HepG2 (cell line): ENCODE data around the gene LCA5. TPM values are rescaled to one million over a fixed set of nuclear protein-coding genes. Genes with fewer than 3 reads are reported as not detected.
A peak's percentile ranks its signal among the peaks of the same experiment; 100 is the strongest.

Experiments used
- CENPT ChIP-seq: sonication (generic); formaldehyde crosslinking; IDR thresholded peaks from 2 replicates; pipeline ENCODE4 v1.8.0; 2022; ENCODE audit warnings: low read depth, mild to moderate bottlenecking, moderate library complexity, missing genetic modification reagents
- CSRNP2 ChIP-seq: sonication (generic); formaldehyde crosslinking; conservative IDR thresholded peaks from 2 replicates; pipeline ENCODE4 v1.8.0; 2022; ENCODE audit warnings: low read depth, missing genetic modification reagents
- DPF2 ChIP-seq: sonication (generic); formaldehyde crosslinking; IDR thresholded peaks from 2 replicates; pipeline ENCODE4 v1.4.0; 2020; ENCODE audit warnings: mild to moderate bottlenecking, low read depth, missing genetic modification reagents, borderline replicate concordance
- HNRNPL ChIP-seq: fragments of 200-400 bp; formaldehyde crosslinking; IDR thresholded peaks from 2 replicates; pipeline ENCODE4 v1.6.1; 2017; ENCODE audit warnings: mild to moderate bottlenecking, low read depth, low read length
- ISX ChIP-seq: sonication (generic); formaldehyde crosslinking; conservative IDR thresholded peaks from 2 replicates; pipeline ENCODE4 v1.5.0; 2020; ENCODE audit warnings: missing genetic modification reagents
- KDM4B ChIP-seq: sonication (generic); formaldehyde crosslinking; IDR thresholded peaks from 2 replicates; pipeline ENCODE4 v1.4.0; 2020; ENCODE audit warnings: missing genetic modification reagents
- MATR3 ChIP-seq: sonication (generic); formaldehyde crosslinking; IDR thresholded peaks from 2 replicates; pipeline ENCODE4 v1.4.0; 2020; ENCODE audit warnings: missing genetic modification reagents
- MEIS1 ChIP-seq: sonication (generic); formaldehyde crosslinking; IDR thresholded peaks from 2 replicates; pipeline ENCODE4 v1.9.0; 2021; ENCODE audit warnings: mild to moderate bottlenecking, missing genetic modification reagents, moderate library complexity, borderline replicate concordance
- MTA3 ChIP-seq: sonication (generic); formaldehyde crosslinking; IDR thresholded peaks from 2 replicates; pipeline ENCODE4 v1.4.0; 2020; ENCODE audit warnings: missing genetic modification reagents
- NR0B2 ChIP-seq: sonication (generic); formaldehyde crosslinking; IDR thresholded peaks from 2 replicates; pipeline ENCODE4 v1.4.0; 2020; ENCODE audit warnings: mild to moderate bottlenecking, missing genetic modification reagents
- NR1H2 ChIP-seq: sonication (generic); formaldehyde crosslinking; IDR thresholded peaks from 2 replicates; pipeline ENCODE4 v1.8.1; 2022; ENCODE audit warnings: low read depth, missing genetic modification reagents, borderline replicate concordance
- PAXIP1 ChIP-seq: sonication (generic); formaldehyde crosslinking; conservative IDR thresholded peaks from 2 replicates; pipeline ENCODE4 v1.4.0; 2020; ENCODE audit warnings: mild to moderate bottlenecking, missing genetic modification reagents, moderate library complexity
- RNF2 ChIP-seq: fragments of 450-650 bp; conservative IDR thresholded peaks from 2 replicates; pipeline ENCODE4 v1.6.1; 2016; ENCODE audit warnings: low read depth
- SATB2 ChIP-seq: sonication (generic); formaldehyde crosslinking; IDR thresholded peaks from 2 replicates; pipeline ENCODE4 v1.5.0; 2020; ENCODE audit warnings: missing genetic modification reagents
- ZNF20 ChIP-seq: sonication (generic); formaldehyde crosslinking; IDR thresholded peaks from 2 replicates; pipeline ENCODE4 v1.4.0; 2020; ENCODE audit warnings: mild to moderate bottlenecking, moderate library complexity, missing genetic modification reagents
- ZNF331 ChIP-seq: sonication (generic); formaldehyde crosslinking; IDR thresholded peaks from 2 replicates; pipeline ENCODE4 v1.4.0; 2020; ENCODE audit warnings: missing genetic modification reagents
- ZNF513 ChIP-seq: sonication (generic); formaldehyde crosslinking; conservative IDR thresholded peaks from 2 replicates; pipeline ENCODE4 v1.5.0; 2020; ENCODE audit warnings: missing genetic modification reagents
- ZNF564 ChIP-seq: sonication (generic); formaldehyde crosslinking; IDR thresholded peaks from 2 replicates; pipeline ENCODE4 v1.8.1; 2023; ENCODE audit warnings: mild to moderate bottlenecking, missing genetic modification reagents
- ZNF678 ChIP-seq: sonication (generic); formaldehyde crosslinking; IDR thresholded peaks from 2 replicates; pipeline ENCODE4 v1.4.0; 2020; ENCODE audit warnings: mild to moderate bottlenecking, missing genetic modification reagents
- ZNF879 ChIP-seq: sonication (generic); formaldehyde crosslinking; IDR thresholded peaks from 2 replicates; pipeline ENCODE4 v1.8.1; 2023; ENCODE audit warnings: missing genetic modification reagents
- polyA plus RNA-seq, 8 experiments: library from polyadenylated mRNA; depleted of rRNA in 3 of 8; stranded (reverse) in 7 of 8; unstranded in 1 of 8; fragments of >200 nt; fragmentation: Illumina TruSeq in 4 of 8; extraction: Trizol in 4 of 8; gene quantifications; 2 replicates each; pipeline versions ENCODE4 v1.2.1 to v1.2.3, GENCODE V29; 2011 to 2016; ENCODE audit warnings: low read depth in 4 of 8, missing spikeins in 1 of 8, mixed read lengths in 1 of 8; ENCODE audit not compliant: insufficient read depth in 1 of 8
- total RNA-seq, 5 experiments: library from RNA; depleted of rRNA; stranded (reverse); fragments of >200 nt; fragmentation: Illumina TruSeq; extraction: Trizol; gene quantifications; 2 replicates each; pipeline ENCODE4 v1.2.3, GENCODE V29; 2016; ENCODE audit warnings: low read depth in 1 of 5
- TF ChIP-seq, protein P1 (sequence below): sonication (generic); formaldehyde crosslinking; IDR thresholded peaks from 2 replicates; pipeline ENCODE4 v1.4.0; 2020; ENCODE audit warnings: missing genetic modification reagents

The LCA5 gene
- total and polyA plus RNA-seq, 2 of the 13 experiments (the other 11 are each of a cell fraction or from before 2014, with no cell fraction given), result 0.84 to 4.6 TPM

DNA sequence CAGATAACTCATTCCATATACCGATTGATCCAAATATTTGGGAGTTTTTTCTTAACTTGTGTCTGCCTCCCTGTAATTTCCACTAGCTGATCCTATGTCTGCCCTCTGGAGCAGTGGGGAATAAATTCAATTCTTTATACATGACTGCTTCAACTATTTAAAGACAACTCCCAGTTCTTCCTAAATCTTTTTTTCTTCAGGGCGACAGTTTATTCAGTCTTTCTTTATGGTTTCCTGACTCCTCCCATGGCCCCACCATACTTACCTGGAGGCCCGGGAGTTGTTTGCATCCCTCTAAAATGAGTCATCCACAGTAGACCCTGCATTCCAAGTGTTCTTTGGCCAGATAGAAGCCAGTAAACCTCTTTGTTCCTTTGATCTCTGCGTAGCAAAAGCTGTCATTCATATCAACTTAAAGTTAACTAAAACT is 73.6 kb downstream of the LCA5 start (continued):
- TF ChIP-seq ZNF678 (CRISPR knock-in tag) (no peak), MEIS1 (CRISPR knock-in tag) (peak; percentile 42; the same call in 1 of the 2 replicates), MTA3 (CRISPR knock-in tag) (no peak), RNF2 (no peak), SATB2 (CRISPR knock-in tag) (no peak), NR1H2 (CRISPR knock-in tag) (no peak), PAXIP1 (CRISPR knock-in tag) (peak; percentile 66), CSRNP2 (CRISPR knock-in tag) (no peak), CENPT (CRISPR knock-in tag) (no peak), KDM4B (CRISPR knock-in tag) (no peak), MATR3 (no peak), ZNF20 (CRISPR knock-in tag) (no peak), ZNF564 (CRISPR knock-in tag) (no peak), HNRNPL (no peak), ZNF513 (no peak), ZNF879 (CRISPR knock-in tag) (no peak), DPF2 (CRISPR knock-in tag) (0 out of 2 replicates have a peak, but pooled peaks have one; percentile 55), ISX (CRISPR knock-in tag) (no peak), ZNF331 (CRISPR knock-in tag) (peak; percentile 40; the same call in 1 of the 2 replicates), NR0B2 (no peak)
- TF ChIP-seq, protein P1, sequence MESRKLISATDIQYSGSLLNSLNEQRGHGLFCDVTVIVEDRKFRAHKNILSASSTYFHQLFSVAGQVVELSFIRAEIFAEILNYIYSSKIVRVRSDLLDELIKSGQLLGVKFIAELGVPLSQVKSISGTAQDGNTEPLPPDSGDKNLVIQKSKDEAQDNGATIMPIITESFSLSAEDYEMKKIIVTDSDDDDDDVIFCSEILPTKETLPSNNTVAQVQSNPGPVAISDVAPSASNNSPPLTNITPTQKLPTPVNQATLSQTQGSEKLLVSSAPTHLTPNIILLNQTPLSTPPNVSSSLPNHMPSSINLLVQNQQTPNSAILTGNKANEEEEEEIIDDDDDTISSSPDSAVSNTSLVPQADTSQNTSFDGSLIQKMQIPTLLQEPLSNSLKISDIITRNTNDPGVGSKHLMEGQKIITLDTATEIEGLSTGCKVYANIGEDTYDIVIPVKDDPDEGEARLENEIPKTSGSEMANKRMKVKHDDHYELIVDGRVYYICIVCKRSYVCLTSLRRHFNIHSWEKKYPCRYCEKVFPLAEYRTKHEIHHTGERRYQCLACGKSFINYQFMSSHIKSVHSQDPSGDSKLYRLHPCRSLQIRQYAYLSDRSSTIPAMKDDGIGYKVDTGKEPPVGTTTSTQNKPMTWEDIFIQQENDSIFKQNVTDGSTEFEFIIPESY (CRISPR knock-in tag), result no peak
